Measurements from ENCODE around the gene RTN3. TPM values are rescaled to one million over a fixed set of nuclear protein-coding genes. Genes with fewer than 3 reads are reported as not detected.

Gene RTN3
- polyA plus RNA-seq, 3 donors from 2014 or later = 47.8 to 87.9 (median 62.6) TPM

GRCh38 chr11:63729326-63729725 lies 48.0 kb downstream of the RTN3 start:
- no peaks in the 10 kb centered on the region for H3K9me3 Mint-ChIP-seq
- no peaks in the 10 kb centered on the region for H3K36me3 Mint-ChIP-seq
- DNase-seq = no peak

GRCh38 chr11:63736864-63737263 lies 55.6 kb downstream of the RTN3 start:
- peak overlapping the region in 1 of 6 donors; percentile 65 for H3K27ac Mint-ChIP-seq
- peaks cover 2 to 5% of the 10 kb centered on the region in 2 donors for H3K4me1 Mint-ChIP-seq
- no peaks in the 10 kb centered on the region for H3K9me3 Mint-ChIP-seq
- H3K4me3 Mint-ChIP-seq = no peak overlapping the region
- peaks cover 0 to under 1% (median 0%) of the 10 kb centered on the region in 3 donors for H3K27me3 Mint-ChIP-seq (ENCODE audit: low read depth in 3 of 3)
- H3K36me3 Mint-ChIP-seq = no peaks in the 10 kb centered on the region
- DNase-seq = no peak

More at GRCh38 chr11:63729326-63729725, 48.0 kb downstream of the RTN3 start:
- peaks cover 0 to 2% (median 0%) of the 10 kb centered on the region in 3 donors for H3K27me3 Mint-ChIP-seq (ENCODE audit: low read depth in 3 of 3)
- H3K4me3 Mint-ChIP-seq = no peak overlapping the region
- H3K4me1 Mint-ChIP-seq = no peaks in the 10 kb centered on the region
- H3K27ac Mint-ChIP-seq = no peak overlapping the region

GRCh38 chr11:63737718-63738117 lies 56.4 kb downstream of the RTN3 start:
- no peak for DNase-seq

GRCh38 chr11:63738720-63739360 lies 57.5 kb downstream of the RTN3 start:
- peak; percentile 45 to 50 (median 48) for DNase-seq
- Mint-ChIP-seq H3K4me3 (no peak overlapping the region), H3K36me3 (no peaks in the 10 kb centered on the region), H3K27ac (peak overlapping the region in 2 of 6 donors; percentile 32 to 51), H3K9me3 (no peaks in the 10 kb centered on the region), H3K4me1 (peaks cover 2 to 5% of the 10 kb centered on the region in 2 donors), H3K27me3 (ENCODE audit: low read depth in 3 of 3) (no peaks in the 10 kb centered on the region)

More at GRCh38 chr11:63737718-63738117, 56.4 kb downstream of the RTN3 start:
- no peaks in the 10 kb centered on the region for H3K27me3 Mint-ChIP-seq (ENCODE audit: low read depth in 3 of 3)
- peaks cover 2 to 5% of the 10 kb centered on the region in 2 donors for H3K4me1 Mint-ChIP-seq
- no peak overlapping the region for H3K4me3 Mint-ChIP-seq
- peak overlapping the region in 2 of 6 donors; percentile 14 to 54 for H3K27ac Mint-ChIP-seq
- H3K36me3 Mint-ChIP-seq = no peaks in the 10 kb centered on the region
- no peaks in the 10 kb centered on the region for H3K9me3 Mint-ChIP-seq

GRCh38 chr11:63745304-63746170 lies 64.2 kb downstream of the RTN3 start:
- Mint-ChIP-seq H3K4me1 (peaks cover 0 to 2% of the 10 kb centered on the region in 2 donors), H3K27me3 (ENCODE audit: low read depth in 3 of 3) (peaks cover 0 to 2% (median 0%) of the 10 kb centered on the region in 3 donors), H3K4me3 (no peak overlapping the region), H3K27ac (no peak overlapping the region), H3K36me3 (peaks cover 0 to 6% (median 5%) of the 10 kb centered on the region in 3 donors), H3K9me3 (no peaks in the 10 kb centered on the region)
- no peak for DNase-seq

- no peak for DNase-seq
- H3K27ac Mint-ChIP-seq = peak overlapping the region in 1 of 6 donors; percentile 46
- H3K9me3 Mint-ChIP-seq = no peaks in the 10 kb centered on the region
- H3K4me1 Mint-ChIP-seq = peaks cover 0 to 2% of the 10 kb centered on the region in 2 donors
- H3K36me3 Mint-ChIP-seq = peaks cover 5 to 14% (median 11%) of the 10 kb centered on the region in 3 donors
- H3K4me3 Mint-ChIP-seq = no peak overlapping the region
- H3K27me3 Mint-ChIP-seq (ENCODE audit: low read depth in 3 of 3) = peaks cover 0 to 2% (median 0%) of the 10 kb centered on the region in 3 donors
Measured at GRCh38 chr11:63747011-63747410, 65.7 kb downstream of the RTN3 start.

GRCh38 chr11:63749624-63750023 lies 68.3 kb downstream of the RTN3 start:
- Mint-ChIP-seq H3K36me3 (peaks cover 15 to 22% (median 16%) of the 10 kb centered on the region in 3 donors), H3K9me3 (no peaks in the 10 kb centered on the region), H3K4me1 (peaks cover 0 to 2% of the 10 kb centered on the region in 2 donors), H3K27ac (peak overlapping the region in 1 of 6 donors; percentile 19), H3K4me3 (no peak overlapping the region), H3K27me3 (ENCODE audit: low read depth in 3 of 3) (peaks cover 0 to 2% (median 0%) of the 10 kb centered on the region in 3 donors)
- no peak for DNase-seq

- no peak overlapping the region for H3K27ac Mint-ChIP-seq
- H3K4me3 Mint-ChIP-seq = no peak overlapping the region
- peaks cover 8 to 22% (median 8%) of the 10 kb centered on the region in 3 donors for H3K36me3 Mint-ChIP-seq
- H3K4me1 Mint-ChIP-seq = no peaks in the 10 kb centered on the region
- DNase-seq = no peak
- H3K27me3 Mint-ChIP-seq (ENCODE audit: low read depth in 3 of 3) = no peaks in the 10 kb centered on the region
- no peaks in the 10 kb centered on the region for H3K9me3 Mint-ChIP-seq
Measured at GRCh38 chr11:63756919-63757761, 75.8 kb downstream of the RTN3 start.

GRCh38 chr11:63760487-63761079 lies 79.3 kb downstream of the RTN3 start:
- Mint-ChIP-seq H3K36me3 (peaks cover 0 to 15% (median 3%) of the 10 kb centered on the region in 3 donors), H3K4me1 (no peaks in the 10 kb centered on the region), H3K27me3 (ENCODE audit: low read depth in 3 of 3) (no peaks in the 10 kb centered on the region), H3K27ac (no peak overlapping the region), H3K4me3 (no peak overlapping the region), H3K9me3 (no peaks in the 10 kb centered on the region)
- no peak for DNase-seq

GRCh38 chr11:63761188-63761587 lies 79.9 kb downstream of the RTN3 start:
- H3K27me3 Mint-ChIP-seq (ENCODE audit: low read depth in 3 of 3) = no peaks in the 10 kb centered on the region
- DNase-seq = no peak
- H3K4me1 Mint-ChIP-seq = no peaks in the 10 kb centered on the region
- no peak overlapping the region for H3K4me3 Mint-ChIP-seq
- peaks cover 0 to 15% (median 3%) of the 10 kb centered on the region in 3 donors for H3K36me3 Mint-ChIP-seq
- peak overlapping the region in 1 of 6 donors; percentile 39 for H3K27ac Mint-ChIP-seq
- no peaks in the 10 kb centered on the region for H3K9me3 Mint-ChIP-seq

GRCh38 chr11:63761931-63762653 lies 80.8 kb downstream of the RTN3 start:
- H3K36me3 Mint-ChIP-seq = peaks cover 0 to 12% (median under 1%) of the 10 kb centered on the region in 3 donors
- H3K4me3 Mint-ChIP-seq = no peak overlapping the region
- peaks cover 0 to under 1% of the 10 kb centered on the region in 2 donors for H3K4me1 Mint-ChIP-seq
- H3K27me3 Mint-ChIP-seq (ENCODE audit: low read depth in 3 of 3) = no peaks in the 10 kb centered on the region
- H3K9me3 Mint-ChIP-seq = no peaks in the 10 kb centered on the region
- no peak for DNase-seq
- no peak overlapping the region for H3K27ac Mint-ChIP-seq

- peaks cover 0 to 8% (median 0%) of the 10 kb centered on the region in 3 donors for H3K36me3 Mint-ChIP-seq
- no peaks in the 10 kb centered on the region for H3K9me3 Mint-ChIP-seq
- no peak overlapping the region for H3K4me3 Mint-ChIP-seq
- H3K27me3 Mint-ChIP-seq (ENCODE audit: low read depth in 3 of 3) = peaks cover 0 to 6% (median 3%) of the 10 kb centered on the region in 3 donors
- H3K4me1 Mint-ChIP-seq = peaks cover 3 to 9% of the 10 kb centered on the region in 2 donors
- H3K27ac Mint-ChIP-seq = no peak overlapping the region
- DNase-seq = no peak
Measured at GRCh38 chr11:63762654-63763495, 81.6 kb downstream of the RTN3 start.

Data from immature natural killer cell (primary cell).